CD14-positive monocyte (primary cell): Measurements from ENCODE around the gene PXDN. TPM values are rescaled to one million over a fixed set of nuclear protein-coding genes. Genes with fewer than 3 reads are reported as not detected.

ENCODE experiments used
- DNase-seq, 3 donors: peaks; one replicate each; pipeline ENCODE4 v3.0.0-alpha.2; 2011 to 2022
- H2AFZ ChIP-seq: 2 replicates; pipeline ENCODE4 v1.6.0; 2012; ENCODE audit warnings: mild to moderate bottlenecking, low read depth, low read length, inconsistent platforms; ENCODE audit not compliant: insufficient read depth, poor library complexity, severe bottlenecking
- H3K27ac ChIP-seq, 2 donors: 1 replicate in 1 of 2; 2 replicates in 1 of 2; pipeline ENCODE4 v1.5.1; 2012 to 2013; ENCODE audit warnings: low read length in 2 of 2, control low read depth in 1 of 2, inconsistent platforms in 1 of 2, low read depth in 1 of 2, mild to moderate bottlenecking in 1 of 2
- H3K27me3 ChIP-seq, 2 donors: one replicate each; pipeline versions ENCODE4 v1.6.0 to v1.6.1; 2011 to 2013; ENCODE audit warnings: low read length in 2 of 2; ENCODE audit not compliant: control insufficient read depth in 2 of 2, insufficient read depth in 2 of 2
- H3K36me3 ChIP-seq, 2 donors: replicated peaks in 1 of 2; 1 replicate in 1 of 2; 2 replicates in 1 of 2; pipeline versions ENCODE4 v1.5.1 to v1.6.1; 2012 to 2013; ENCODE audit warnings: low read length in 2 of 2, control low read depth in 1 of 2, inconsistent platforms in 1 of 2, mild to moderate bottlenecking in 1 of 2; ENCODE audit not compliant: insufficient read depth in 2 of 2, control insufficient read depth in 1 of 2
- H3K4me1 ChIP-seq, 2 donors: 1 replicate in 1 of 2; 2 replicates in 1 of 2; pipeline versions ENCODE4 v1.5.1 to v1.6.1; 2012 to 2013; ENCODE audit warnings: low read length in 2 of 2, control low read depth in 1 of 2, inconsistent platforms in 1 of 2, mild to moderate bottlenecking in 1 of 2, moderate library complexity in 1 of 2; ENCODE audit not compliant: insufficient read depth in 2 of 2, control insufficient read depth in 1 of 2
- H3K4me2 ChIP-seq: replicated peaks from 2 replicates; pipeline ENCODE3; 2012; ENCODE audit warnings: low read length, moderate library complexity, mild to moderate bottlenecking; ENCODE audit not compliant: poor library complexity, severe bottlenecking; ENCODE audit errors: extremely low read depth
- H3K4me3 ChIP-seq, 3 experiments: fragments of 200-600 bp in 1 of 3; sonication (generic) in 1 of 3; replicated peaks in 1 of 3; 1 replicate in 2 of 3; 2 replicates in 1 of 3; pipeline ENCODE4 v1.5.1; 2011 to 2013; ENCODE audit warnings: low read length in 3 of 3, mild to moderate bottlenecking in 3 of 3, control low read depth in 2 of 3, low read depth in 2 of 3, inconsistent platforms in 1 of 3, moderate library complexity in 1 of 3
- H3K79me2 ChIP-seq: 2 replicates; pipeline ENCODE4 v1.6.0; 2012; ENCODE audit warnings: mild to moderate bottlenecking, control low read depth, inconsistent platforms, low read length, moderate library complexity; ENCODE audit not compliant: insufficient read depth
- H3K9ac ChIP-seq: 2 replicates; pipeline ENCODE4 v1.6.0; 2017; ENCODE audit warnings: low read length, mild to moderate bottlenecking; ENCODE audit not compliant: insufficient read depth, poor library complexity, severe bottlenecking
- H3K9me3 ChIP-seq, 2 donors: replicated peaks in 1 of 2; 1 replicate in 1 of 2; 2 replicates in 1 of 2; pipeline versions ENCODE4 v1.5.1 to v1.6.1; 2012 to 2013; ENCODE audit warnings: low read length in 2 of 2, control low read depth in 1 of 2; ENCODE audit not compliant: control insufficient read depth in 1 of 2, insufficient read depth in 1 of 2
- H4K20me1 ChIP-seq: 2 replicates; pipeline ENCODE4 v1.6.0; 2012; ENCODE audit warnings: mild to moderate bottlenecking, low read length, control low read depth, moderate library complexity; ENCODE audit not compliant: insufficient read depth
- H3K27ac Mint-ChIP-seq, 7 donors: one replicate each; pipeline ENCODE4 v1.8.0; 2020; ENCODE audit warnings: mild to moderate bottlenecking in 7 of 7, mixed read lengths in 7 of 7, moderate library complexity in 6 of 7, inconsistent platforms in 2 of 7
- H3K27me3 Mint-ChIP-seq, 3 donors: one replicate each; pipeline ENCODE4 v1.8.0; 2021 to 2022; ENCODE audit warnings: low read depth in 3 of 3, mild to moderate bottlenecking in 3 of 3, mixed read lengths in 3 of 3, moderate library complexity in 3 of 3, inconsistent platforms in 1 of 3
- H3K36me3 Mint-ChIP-seq, 2 donors: one replicate each; pipeline ENCODE4 v1.8.0; 2020; ENCODE audit warnings: mixed read lengths in 2 of 2, inconsistent platforms in 1 of 2, mild to moderate bottlenecking in 1 of 2
- H3K4me1 Mint-ChIP-seq: one replicate; pipeline ENCODE4 v1.8.0; 2020; ENCODE audit warnings: mild to moderate bottlenecking, mixed read lengths
- H3K4me3 Mint-ChIP-seq, 2 donors: one replicate each; pipeline ENCODE4 v1.8.0; 2020; ENCODE audit warnings: mild to moderate bottlenecking in 2 of 2, mixed read lengths in 2 of 2, moderate library complexity in 1 of 2
- H3K9me3 Mint-ChIP-seq, 7 donors: one replicate each; pipeline ENCODE4 v1.8.0; 2020 to 2022; ENCODE audit warnings: mixed read lengths in 7 of 7, mild to moderate bottlenecking in 6 of 7, moderate library complexity in 6 of 7, inconsistent platforms in 2 of 7
- WGBS: methylation state at CpG from one replicate; pipeline ENCODE4 v1.1.5; 2013; ENCODE audit warnings: missing lambda C conversion rate; ENCODE audit not compliant: insufficient coverage; 5-methylcytosine and 5-hydroxymethylcytosine counted together
- intact Hi-C, 2 donors: fragments of 100-400 bp; cut with micrococcal nuclease; formaldehyde crosslinking; loops; one replicate each; pipeline versions ENCODE4 v1.15.0 to v1.15.1; 2023
- polyA plus RNA-seq, 3 donors: library from polyadenylated mRNA; depleted of rRNA in 1 of 3; unstranded in 2 of 3; stranded (reverse) in 1 of 3; fragments of 300-500 nt in 2 of 3; fragments of >200 nt in 1 of 3; fragmentation: Illumina TruSeq in 2 of 3; gene quantifications; 1 replicate in 2 of 3; 2 replicates in 1 of 3; pipeline ENCODE4 v1.2.3, GENCODE V29; 2012 to 2021
- TF ChIP-seq, protein P1 (sequence below): fragments of 200-600 bp; IDR thresholded peaks from one replicate; pipeline ENCODE4 v1.8.0; 2022; ENCODE audit warnings: antibody characterized with exemption, mild to moderate bottlenecking

PXDN gene
- polyA plus RNA-seq, 3 donors = not detected

DNA sequence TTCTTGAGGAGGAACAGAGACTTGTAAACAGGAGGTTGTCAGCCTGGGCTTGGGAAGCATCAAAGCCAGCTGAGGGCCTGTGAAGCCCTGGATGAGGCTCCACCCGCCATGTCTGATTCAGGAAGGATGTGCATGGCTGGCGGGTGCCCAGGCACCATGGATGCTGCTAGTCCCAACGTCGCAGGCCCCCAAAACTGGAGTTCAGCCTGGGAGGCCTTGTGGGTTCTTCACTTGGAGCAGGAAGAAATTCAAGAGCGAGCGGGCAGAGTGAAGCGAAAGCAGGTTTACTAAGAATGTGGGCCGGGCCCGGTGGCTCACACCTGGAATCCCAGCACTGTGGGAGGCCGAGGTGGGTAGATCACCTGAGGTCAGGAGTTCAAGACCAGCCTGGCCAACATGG lies 12.1 kb upstream of the PXDN start:
- H3K9me3 ChIP-seq = peaks cover 24 to 52% of the 10 kb centered on the region in 2 donors
- Mint-ChIP-seq H3K4me1 (no peaks in the 10 kb centered on the region), H3K36me3 (no peaks in the 10 kb centered on the region), H3K27me3 (peaks cover 2 to 4% (median 4%) of the 10 kb centered on the region in 3 donors), H3K9me3 (peaks cover 28 to 41% (median 32%) of the 10 kb centered on the region in 7 donors), H3K4me3 (no peak overlapping the region), H3K27ac (no peak overlapping the region)
- no peak overlapping the region for H3K4me2 ChIP-seq
- H3K4me1 ChIP-seq = no peaks in the 10 kb centered on the region
- intact Hi-C loops = no loop called here
- H3K4me3 ChIP-seq = no peak overlapping the region
- no peak overlapping the region for H3K27ac ChIP-seq
- no peak overlapping the region for H2AFZ ChIP-seq
- TF ChIP-seq, protein P1, sequence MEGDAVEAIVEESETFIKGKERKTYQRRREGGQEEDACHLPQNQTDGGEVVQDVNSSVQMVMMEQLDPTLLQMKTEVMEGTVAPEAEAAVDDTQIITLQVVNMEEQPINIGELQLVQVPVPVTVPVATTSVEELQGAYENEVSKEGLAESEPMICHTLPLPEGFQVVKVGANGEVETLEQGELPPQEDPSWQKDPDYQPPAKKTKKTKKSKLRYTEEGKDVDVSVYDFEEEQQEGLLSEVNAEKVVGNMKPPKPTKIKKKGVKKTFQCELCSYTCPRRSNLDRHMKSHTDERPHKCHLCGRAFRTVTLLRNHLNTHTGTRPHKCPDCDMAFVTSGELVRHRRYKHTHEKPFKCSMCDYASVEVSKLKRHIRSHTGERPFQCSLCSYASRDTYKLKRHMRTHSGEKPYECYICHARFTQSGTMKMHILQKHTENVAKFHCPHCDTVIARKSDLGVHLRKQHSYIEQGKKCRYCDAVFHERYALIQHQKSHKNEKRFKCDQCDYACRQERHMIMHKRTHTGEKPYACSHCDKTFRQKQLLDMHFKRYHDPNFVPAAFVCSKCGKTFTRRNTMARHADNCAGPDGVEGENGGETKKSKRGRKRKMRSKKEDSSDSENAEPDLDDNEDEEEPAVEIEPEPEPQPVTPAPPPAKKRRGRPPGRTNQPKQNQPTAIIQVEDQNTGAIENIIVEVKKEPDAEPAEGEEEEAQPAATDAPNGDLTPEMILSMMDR = no peak
- H3K27me3 ChIP-seq = no peaks in the 10 kb centered on the region
- DNase-seq = no peak
- 92% methylated on average over 9 of the region's 10 CpGs for WGBS
- no peaks in the 10 kb centered on the region for H4K20me1 ChIP-seq
- H3K79me2 ChIP-seq = no peaks in the 10 kb centered on the region
- no peak overlapping the region for H3K9ac ChIP-seq
- no peaks in the 10 kb centered on the region for H3K36me3 ChIP-seq

DNA sequence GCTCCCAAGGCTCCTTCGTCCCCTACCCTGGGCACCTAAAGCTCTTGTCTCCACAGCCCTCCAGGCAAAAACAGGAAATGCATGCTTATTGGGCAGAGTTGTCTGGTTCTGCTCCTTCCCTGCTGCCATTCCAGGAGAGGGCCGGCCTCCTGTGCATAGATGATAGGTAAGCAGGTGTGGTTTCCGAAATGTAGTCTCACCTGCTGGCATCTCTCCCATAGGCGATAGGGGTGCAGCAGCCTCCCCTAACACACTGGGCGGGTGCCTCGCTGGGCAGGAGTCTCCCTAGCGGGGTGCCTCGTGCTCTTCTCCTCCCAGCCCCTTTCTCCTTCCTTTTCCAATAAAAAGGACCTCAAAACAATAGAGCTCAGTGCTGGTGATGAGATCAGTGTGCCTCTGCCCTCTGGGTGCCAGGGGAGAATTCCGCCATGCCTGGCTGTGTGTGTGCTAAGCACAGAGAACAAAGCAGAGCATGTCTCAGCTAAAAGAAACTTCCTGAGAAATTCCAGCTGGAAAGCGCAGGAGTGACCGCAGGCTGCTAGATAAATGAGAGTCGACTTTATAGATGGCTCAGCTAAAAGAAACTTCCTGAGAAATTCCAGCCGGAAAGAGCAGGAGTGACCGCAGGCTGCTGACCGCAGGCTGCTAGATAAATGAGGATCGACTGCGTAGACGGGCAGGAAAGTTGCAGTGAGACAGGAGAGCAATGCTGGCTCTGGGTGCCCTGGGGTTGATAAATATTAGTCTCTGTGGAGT lies 11.3 kb upstream of the PXDN start:
- H3K9me3 Mint-ChIP-seq = peaks cover 28 to 41% (median 32%) of the 10 kb centered on the region in 7 donors
- Histone ChIP-seq H3K9ac (no peak overlapping the region), H2AFZ (no peak overlapping the region), H3K9me3 (peaks cover 24 to 52% of the 10 kb centered on the region in 2 donors), H3K36me3 (no peaks in the 10 kb centered on the region), H3K79me2 (no peaks in the 10 kb centered on the region), H3K4me2 (no peak overlapping the region), H3K4me3 (no peak overlapping the region), H3K4me1 (no peaks in the 10 kb centered on the region), H3K27ac (no peak overlapping the region), H3K27me3 (no peaks in the 10 kb centered on the region), H4K20me1 (no peaks in the 10 kb centered on the region)
- H3K4me3 Mint-ChIP-seq = no peak overlapping the region
- 93% methylated on average over 11 of the region's 18 CpGs for WGBS
- no peak overlapping the region for H3K27ac Mint-ChIP-seq
- no peak for DNase-seq
- H3K27me3 Mint-ChIP-seq = peaks cover 4% of the 10 kb centered on the region in 3 donors
- TF ChIP-seq, protein P1 = no peak
- intact Hi-C loops = no loop called here
- no peaks in the 10 kb centered on the region for H3K4me1 Mint-ChIP-seq
- no peaks in the 10 kb centered on the region for H3K36me3 Mint-ChIP-seq
